Hematopoietic multipotent progenitor cell treated with erythropoietin and hydrocortisone succinate and interleukin-3 and kit ligand, for 6 days (in vitro differentiated cells): ENCODE measurements around the gene SH3BP4.
A peak's percentile ranks its signal among the peaks of the same experiment; 100 is the strongest.

Source experiments
- DNase-seq: peaks from one replicate; pipeline ENCODE4 v3.0.0-alpha.2; 2015

Gene SH3BP4

DNA sequence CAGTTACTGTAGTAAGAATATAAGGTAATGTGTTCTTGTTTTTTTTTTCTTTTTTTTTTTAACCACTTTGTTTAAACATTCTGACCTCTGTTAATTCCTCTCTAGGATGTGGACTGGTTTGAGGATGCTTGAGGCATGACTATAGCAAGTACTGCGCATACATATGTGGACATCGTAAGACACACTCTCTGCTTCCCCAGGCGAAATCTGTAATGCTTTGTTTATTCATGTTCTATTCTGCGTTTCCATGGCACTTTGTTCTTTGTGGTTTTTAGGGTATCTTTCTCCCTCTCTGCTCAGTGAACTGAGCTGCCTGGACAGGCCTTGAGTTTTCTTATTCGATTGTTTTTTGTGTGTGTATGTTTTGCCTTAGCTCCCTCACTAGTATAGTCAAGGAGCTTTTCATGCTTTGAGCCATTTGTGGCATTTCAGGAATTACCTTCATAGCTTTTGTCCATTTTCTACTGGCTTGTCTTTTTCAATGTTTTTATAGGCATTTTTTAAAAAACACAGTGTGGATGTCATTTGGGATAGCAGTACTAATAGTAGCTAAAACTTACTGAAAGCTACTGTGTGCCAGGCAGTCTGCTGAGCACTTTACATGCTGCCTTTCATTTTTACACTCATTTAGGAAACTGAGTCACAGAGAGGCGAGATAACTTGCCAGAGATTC is 1.9 kb upstream of the SH3BP4 start:
- DNase-seq = no peak

DNA sequence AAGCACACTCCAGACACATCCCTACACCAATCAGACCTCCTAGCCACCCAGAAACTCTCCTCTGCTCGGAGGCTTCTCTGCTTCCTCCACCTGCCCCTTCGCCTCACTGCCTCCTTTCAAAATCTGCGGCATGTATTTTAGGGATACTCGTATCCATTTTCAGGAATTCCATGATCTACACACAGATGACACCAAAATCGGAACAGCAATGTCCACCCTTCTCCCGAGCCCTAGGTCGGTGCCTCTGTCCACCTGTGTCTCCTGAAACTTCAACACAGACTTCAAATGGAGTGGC is 1.4 kb upstream of the SH3BP4 start:
- DNase-seq = no peak

DNA sequence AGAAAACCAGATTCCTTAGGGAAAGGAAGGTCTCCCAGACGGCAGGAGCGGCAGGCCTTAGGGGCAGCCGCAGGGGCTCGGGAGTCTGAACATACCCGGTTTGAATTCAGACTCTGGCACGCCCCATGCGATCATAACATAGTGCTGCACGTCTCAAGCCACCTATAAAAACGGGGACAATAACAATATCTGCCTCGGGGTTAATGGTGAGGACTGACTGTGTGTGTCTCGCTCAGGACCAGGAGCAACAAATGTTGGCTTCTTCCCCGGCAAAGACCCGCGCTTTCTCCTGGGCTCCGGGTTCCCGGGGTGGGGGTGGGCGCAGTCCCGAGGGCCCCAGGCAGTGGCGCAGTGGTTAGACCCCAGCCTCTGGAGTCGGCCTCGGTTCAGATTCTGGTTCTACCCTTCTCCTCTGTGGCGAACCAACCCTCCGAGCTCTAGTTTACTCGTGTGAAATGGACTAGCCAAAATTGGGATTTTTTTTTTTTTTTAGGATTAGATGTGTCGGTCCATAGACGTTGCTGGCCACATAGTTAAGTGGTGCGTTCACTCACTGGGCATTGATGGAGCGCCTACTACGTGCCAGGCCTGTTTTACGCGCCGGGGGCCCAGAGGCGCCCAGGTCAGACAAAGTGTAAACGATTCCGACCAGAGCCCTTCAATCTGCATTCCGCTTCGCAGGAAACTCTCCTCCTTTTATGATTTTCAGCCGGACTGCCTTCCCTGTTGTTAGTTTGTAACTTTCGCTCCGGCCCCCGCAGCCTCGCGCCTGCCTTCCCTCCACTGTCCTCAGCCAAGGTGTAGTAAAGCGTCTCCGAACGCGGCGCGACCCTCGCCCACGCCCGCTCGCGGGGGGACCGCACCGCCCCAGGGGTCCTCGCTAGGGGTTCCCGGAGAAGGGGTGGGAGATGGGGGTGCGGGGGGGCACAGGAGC is 820 bp upstream of the SH3BP4 start:
- peak; percentile 20 for DNase-seq

DNA sequence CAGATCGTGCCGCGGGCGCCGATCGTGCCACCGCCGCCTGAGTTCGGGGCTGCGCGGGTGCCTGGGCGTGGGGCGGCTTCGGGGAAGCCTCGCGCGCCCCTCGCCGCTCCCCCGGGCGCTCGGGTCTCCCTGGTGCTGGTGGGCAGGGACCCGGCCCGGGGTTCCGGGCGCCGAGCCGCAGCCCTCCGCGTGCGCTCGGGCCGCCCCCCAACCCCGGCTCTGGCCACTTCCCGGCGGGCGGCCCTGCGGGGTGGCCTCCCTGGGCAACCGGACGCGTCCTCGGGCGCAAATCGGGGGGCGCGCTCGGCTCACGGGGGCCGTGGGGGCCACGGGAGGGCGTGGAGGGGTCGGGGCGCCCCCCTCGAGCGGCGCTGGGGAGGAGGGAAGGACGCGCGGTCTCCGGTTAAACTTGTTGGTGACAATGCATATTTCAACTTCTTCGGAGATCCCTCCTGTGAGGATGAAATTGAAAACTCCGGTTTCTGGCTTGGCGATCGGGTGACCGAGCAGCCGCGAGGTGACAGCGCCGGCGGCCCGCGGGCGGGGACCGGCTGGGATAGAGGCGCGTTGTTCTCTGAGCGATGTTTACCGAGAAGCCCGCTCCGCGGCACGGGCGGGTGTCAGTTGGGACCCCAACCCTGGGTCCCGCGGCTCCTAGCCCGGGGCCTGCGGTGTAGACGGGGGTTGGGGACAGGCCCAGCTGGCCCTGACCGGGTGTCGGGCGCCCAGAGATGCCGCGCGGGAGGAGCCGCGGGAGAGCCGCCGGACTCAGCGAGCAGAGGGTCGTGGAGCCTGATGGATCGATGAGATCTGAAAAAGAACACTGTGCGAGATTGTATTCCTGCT is 676 bp downstream of the SH3BP4 start:
- peak; percentile 26 for DNase-seq

DNA sequence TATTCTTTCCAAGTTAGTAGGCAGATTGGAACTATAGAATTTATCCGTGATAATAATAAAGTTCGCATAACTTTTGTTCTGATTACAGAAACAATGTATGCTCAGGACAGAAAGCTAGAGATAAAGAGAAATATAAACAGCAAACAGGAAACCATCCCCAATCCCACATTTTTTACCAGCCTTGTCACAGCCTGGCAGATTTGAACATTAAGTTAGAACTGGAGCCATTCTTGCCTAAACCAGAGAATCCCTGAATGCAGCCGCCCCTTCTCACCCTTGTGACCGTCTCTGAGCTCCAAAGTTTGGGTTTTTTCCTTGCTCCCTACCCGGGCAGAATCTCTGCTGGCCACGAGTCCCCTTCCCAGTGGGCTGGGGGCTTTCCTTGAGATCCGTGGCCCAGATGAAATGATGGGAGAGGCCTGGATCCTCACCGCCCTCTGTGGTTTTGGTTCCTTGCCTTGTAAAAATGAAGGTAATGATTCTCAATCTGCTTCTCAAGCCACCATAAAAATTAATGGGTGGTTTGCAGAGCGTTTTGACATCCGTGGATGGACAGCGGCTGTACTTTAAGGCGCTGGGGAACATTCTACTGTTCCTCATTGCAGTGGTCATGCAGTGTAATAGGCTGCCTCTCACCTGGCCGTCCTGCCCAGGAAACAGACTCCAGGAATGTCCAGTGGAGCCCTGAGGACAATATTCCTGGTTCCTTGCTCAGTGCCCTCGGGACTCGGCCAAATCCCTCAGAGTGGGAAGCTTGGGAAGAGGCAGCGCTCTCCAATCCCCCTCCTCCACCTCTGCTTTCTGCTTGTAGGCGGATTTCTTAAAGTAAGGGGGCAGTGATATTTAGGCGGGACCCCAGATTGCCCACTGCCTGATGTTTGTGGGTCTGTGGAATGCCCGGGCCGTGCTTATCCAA is 1.6 kb downstream of the SH3BP4 start:
- no peak for DNase-seq

DNA sequence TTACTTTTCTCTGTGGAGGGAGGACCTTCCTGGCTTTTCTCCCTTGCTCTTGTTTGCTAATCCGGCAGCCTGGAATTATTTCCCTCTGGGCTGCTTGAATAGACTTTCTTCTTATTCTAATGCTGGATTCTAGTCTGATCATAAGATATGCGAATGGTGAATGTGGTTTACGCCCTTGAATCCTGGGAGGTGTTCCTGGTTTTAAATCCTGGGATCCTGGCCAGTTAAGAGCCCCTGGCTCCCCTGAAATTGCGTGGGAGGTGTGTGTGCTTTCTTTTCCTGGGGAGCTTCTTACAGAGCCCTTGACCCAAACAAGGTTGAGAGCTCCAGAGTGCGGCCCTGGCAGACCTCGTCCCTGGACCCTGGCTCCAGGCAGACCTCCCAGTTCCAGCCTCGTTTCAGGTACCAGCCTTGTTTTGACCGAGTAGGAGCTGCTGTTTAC is 2.8 kb downstream of the SH3BP4 start:
- no peak for DNase-seq

DNA sequence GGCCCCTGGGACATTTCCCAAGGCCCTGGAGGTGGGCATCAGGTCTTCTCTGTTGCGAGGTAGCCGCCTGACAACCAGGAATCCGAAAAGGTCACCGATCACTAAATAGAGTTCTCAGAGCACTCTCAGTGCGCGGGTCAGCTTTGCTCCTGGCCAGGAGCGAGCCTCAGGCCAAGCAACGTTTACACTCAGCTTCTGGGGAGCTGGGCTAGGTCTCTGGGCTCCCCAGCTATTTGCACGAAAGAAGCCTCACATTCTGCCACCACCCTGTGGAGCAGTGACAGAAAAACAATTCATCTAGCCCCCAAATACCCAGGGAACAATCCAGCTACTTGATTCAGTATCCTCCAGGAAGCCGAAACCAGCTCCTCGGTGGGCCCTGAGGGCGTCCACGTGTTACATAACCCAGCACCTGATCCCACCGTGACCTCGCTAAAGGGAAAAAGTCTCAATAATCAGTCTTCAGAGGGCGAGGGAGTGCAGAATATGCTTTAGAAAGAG is 3.3 kb downstream of the SH3BP4 start:
- no peak for DNase-seq

DNA sequence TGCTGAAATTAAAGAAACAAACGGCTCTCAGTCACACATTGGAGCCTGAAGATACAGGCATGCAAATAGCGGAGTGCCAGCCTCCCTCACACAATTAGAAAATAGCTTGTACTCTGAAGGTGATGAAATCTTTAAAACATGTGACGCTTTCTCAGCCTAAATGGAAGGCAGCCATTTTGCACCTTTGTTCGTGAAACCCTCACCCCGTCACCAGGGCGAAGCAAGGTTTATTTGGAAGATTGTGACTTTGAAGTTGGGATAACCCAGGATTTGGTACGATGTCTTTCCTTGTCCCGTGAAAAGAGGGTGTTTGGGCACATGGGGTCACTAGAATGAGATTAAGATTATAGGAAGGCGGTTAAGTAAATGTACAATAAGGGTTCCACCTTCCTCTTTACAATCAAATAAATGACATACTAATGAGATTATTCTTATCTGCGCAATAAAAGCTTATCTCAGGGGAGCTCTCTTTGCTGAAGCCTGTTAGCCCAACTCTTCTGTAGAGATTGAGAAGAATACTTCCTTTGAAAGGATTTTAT is 4.2 kb downstream of the SH3BP4 start:
- DNase-seq = no peak

DNA sequence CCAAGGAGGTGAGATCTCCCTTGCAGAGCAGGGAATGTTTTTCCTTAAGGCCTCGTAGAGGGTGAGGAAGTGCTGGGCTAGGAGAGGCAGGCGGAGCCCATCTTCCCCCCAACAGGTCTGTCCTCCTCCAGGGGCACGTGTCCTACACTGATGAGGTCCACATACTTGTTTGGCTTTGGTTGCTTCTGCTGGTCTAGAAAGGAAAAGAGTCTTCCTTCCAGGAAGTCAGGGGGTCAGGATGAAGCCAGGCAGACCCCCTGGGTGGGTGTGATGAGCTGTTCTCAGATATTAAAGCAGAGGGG is 6.0 kb downstream of the SH3BP4 start:
- DNase-seq = no peak

DNA sequence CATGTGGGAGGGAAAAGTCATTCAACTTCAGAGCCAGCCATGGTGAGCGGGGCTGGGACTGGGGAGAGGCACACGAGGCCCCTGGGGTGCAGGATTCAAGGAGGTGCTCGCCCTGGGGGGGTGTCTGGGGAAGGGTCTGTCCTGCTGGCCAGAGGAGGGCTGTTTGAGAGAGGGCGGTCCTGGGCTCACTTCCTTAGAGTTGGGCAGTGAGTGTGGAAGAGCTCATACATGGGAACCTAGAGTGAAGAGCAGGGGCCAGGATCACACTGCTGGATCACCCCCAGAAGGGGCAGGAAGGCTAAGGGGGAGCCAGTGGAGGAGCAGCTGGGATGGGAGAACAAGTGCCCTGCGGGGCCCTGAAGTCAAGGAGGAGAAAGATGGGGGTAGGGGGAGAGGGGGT is 6.5 kb downstream of the SH3BP4 start:
- DNase-seq = no peak

DNA sequence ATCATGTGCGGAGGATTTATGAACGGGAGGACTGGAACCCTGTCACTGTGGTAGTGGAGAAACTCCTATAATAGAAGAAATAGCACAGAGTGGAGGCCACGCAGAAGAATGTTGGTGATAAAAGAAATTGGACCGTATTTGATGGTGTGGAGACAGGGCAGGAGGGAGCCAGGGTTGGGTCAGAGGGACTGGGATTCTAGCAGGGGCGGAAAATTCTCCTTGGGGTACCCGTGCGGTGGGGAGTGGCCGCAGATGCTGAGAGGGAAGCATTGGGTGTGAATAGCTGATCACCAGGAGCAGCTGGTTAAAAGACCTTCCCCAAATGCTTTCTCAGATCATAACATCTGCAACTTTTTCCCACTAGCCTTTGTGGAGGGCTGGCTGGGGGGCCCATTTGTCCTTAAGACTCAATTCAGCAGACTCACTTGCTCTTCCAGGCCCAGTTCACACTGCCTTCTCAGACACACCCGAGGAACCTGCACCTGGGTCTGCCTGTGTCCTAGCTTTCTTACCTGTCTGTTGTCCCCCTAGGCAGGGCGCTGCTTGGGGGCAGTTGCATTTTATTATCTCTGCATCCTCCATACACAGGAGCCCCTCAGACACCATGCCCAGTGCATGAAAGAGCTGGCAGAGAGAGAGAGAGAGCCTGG is 7.1 kb downstream of the SH3BP4 start:
- no peak for DNase-seq

DNA sequence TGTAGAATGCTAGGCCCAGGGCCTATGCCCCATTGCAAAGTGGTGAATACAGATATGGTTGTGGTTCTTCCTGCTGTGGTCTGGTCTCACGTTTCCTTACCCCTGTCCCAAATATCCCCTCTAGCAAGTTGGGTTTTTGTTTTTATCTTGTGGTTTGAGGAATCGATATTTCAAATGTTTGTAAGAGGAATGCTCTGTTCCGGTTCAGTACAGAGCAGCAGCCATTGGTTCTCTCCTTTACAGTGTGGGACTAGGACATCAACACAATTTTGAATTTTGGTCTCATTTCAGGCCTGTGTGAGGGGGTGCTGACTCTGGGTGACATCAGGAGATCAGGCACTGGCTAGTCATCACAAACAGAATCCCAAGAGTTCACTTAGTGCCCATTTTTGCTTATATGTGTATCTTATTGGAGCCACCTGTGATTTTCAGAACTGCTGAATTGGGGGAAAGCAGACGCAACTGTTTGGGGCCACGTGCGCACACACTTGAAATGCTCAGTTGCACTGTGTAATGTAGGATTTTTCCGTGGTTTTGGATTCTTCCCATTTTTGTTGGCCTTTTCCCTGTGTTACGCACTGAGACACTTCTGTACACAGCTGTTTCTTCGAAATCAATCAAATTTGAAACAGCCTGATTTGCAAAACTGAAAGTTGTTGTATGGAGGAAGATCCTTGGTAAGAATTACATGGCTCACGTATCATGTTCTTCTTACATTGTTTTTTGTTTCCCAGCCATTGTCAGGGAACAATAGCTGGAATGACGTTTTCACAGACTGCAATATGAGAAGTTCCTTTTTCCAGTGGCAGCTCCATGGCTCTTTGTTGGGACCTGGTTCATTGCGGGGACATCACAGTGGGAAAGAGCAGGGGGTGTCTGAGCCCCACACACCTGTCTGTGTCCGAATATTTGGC is 8.6 kb downstream of the SH3BP4 start:
- DNase-seq = no peak

DNA sequence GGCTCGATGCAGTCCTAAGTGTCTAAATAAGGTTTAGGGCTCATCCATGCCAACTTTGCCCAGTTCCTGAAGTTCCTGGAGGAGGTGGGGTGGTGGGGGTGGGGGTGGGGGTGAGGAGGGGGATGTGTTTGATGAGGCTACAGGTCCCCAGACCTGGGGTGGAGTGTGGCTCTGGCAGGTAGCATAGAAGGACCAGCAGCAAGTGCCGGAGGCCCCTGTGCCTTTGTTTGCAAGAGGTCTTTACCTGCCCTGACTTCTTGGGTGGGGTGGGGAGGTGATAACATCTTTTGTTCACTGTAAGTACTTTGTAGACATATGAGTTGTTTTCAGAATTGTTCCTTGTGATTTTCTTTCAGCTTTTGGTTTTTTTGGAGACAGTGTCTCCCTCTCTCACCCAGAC is 10.0 kb downstream of the SH3BP4 start:
- DNase-seq = no peak

DNA sequence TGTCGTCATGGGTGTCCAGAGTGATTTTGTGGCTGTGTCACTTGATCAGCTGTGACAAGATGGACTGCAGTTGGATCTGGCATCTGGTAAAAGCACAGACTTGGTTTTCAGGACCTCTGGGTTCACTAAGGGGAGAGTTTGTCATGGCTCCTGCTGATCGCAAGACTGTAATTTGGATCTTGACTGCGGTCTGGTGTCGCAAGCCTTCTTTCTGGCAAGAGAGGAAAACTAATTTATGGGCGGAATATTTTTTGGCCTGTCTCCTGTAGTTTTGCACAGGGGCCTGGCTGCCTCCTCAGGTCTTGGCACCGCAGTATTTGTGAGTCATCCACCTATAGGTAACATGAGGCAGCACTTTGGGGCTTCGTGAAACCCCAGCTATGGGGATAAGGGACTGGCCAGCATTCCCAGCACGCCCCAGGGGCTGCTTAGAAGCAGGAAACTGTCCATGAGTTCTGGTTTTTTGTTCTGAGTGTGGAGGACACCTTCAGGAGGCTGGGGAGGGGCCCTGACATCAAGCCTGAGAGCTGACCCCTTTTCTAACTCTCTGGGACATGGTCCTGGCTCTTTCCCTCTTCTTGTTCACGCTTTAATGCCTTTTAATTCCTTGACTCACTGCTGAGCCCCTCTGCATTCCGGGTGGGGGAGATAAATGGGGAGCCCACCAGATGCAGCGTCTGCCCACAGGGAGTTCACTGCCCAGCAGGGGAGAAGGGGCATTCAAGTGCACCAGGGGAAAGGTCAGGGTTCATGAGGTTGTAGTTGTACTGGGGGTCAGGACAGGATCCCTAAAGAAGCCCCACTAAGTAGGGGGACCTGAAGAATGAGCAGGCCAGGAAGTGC is 12.2 kb downstream of the SH3BP4 start:
- no peak for DNase-seq

DNA sequence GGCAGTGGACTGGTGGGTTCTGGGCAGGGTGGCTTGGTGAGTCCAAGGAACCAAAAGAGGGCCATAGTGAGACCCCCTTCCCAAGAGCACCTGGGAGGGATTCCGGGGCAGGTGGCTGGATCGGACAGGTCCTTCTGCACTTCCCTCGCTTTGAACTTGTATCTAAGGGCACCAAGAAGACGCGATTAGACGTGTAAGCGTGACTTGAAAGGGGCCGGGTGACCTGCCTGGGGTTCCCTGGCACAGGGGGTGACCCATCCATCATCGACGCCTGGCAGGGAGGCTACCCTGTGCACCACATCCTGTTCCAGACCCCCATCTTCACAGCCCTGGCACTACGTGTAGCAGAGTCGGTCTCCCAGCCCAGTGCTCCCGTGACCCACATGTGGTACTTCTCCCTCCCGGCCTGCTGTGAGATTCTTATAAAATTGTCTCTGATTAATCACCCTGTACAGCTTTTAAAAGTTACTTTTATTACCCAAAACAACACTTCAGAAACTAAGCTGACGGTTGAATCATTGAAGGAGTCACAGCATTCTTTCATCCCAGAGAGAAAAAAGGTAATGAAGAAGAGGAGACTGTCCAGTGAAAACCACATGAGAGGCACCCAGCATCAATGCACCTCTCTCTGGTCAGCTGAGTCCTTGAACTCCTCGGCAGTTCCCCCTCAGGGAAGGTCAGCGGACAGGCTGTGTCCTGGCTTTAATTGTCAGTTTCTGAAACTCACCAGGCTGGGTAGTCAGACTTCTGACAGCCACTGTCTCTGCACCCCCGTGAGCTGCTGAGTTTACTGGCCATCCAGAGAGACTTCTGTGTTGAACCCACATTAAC is 13.0 kb downstream of the SH3BP4 start:
- no peak for DNase-seq

DNA sequence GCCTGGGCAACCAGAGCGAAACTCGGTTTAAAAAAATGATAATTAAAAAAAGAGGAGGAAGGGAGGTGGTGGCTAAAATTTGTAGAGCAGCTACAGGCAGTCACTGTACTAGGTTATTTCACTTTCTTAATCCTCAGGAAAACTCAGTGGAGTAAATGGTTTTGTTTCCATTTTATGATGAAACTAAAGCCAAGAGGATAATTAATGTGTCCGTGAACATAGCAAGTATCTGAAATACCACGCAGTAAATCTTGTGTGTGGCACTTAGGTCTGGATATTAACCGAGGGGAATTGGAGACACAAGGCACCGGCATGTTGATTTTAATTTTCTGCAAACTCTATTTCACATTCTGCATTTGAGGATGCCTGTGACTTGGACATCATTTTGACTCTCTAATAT is 14.5 kb downstream of the SH3BP4 start:
- DNase-seq = no peak

DNA sequence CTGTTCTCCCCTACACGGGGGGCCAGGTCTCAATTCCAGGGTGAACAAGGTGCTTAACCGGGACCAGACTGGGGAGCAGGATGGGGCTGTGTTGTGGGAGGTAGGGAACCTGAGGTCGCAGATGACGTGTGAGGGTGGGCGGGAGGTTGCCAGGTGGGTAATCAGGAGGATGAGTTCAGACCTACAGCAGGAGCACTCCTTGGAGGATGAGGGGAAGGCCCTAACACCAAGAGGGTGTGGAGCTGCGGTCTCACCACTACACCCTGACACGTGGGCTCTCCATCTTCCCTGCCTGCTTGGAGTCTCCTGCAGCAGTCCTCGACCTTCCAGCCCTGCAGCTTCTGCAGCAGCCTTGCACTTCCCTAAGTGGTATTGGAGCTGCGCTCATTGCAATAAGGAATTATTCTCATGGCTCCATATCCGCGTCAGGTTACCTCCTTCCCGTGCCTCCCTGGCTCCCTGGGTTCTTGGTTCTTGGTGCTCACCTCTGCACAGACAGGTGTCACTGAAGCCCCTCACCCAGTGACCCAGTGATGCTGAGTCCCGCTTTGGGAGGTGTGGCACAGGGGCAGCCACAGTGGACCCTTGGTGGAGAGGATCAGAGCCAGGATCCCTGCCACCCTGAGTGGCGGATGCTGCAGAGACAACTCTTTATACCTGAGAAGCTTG is 15.5 kb downstream of the SH3BP4 start:
- DNase-seq = no peak

DNA sequence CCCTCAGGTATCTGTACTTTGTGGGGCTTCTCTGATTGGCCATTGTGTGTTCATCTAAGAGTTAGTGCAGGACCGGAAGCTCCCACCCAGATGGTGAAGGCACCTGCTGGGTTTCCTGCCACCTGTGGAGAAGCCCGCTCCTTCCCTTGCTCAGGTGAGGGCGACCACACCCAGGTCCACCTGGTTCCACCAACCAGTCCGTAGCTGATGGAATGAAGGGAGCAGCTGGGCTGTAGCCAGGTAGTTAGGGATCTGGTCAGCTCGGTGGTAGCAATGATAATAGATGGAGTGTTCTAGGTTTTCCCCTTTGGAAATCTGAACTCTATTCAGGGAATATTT is 16.0 kb downstream of the SH3BP4 start:
- no peak for DNase-seq
